GM19328 (cell line): ENCODE data around the gene ATP13A3.

ENCODE experiments used
- ATAC-seq: cut with Tn5 transposase; IDR thresholded peaks from one replicate; pipeline ENCODE4 v1.9.1; 2021; ENCODE audit warnings: mild to moderate bottlenecking, moderate library complexity; ENCODE audit not compliant: unreplicated experiment

ATP13A3 gene

DNA sequence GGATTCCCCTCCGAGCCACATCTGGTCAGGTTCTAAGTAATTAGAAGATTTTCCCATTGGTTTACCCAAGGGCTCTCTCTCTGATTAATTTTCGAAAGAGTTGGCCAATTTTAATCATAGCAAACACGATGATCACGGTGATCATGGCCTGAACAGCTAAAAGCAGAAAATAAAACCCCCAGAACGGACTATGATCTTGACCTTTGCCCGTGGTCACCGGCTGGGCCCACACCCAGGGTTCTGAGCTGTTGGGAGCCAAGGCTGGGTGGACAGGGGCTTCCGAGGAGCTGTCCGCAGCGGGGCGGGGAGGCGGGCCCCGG lies 90.3 kb downstream of the ATP13A3 start:
- no peak for ATAC-seq

- no peak for ATAC-seq
Observed at GRCh38 chr3:194395778-194396538, 90.8 kb downstream of the ATP13A3 start.

GRCh38 chr3:194395212-194395611 lies 91.6 kb downstream of the ATP13A3 start:
- ATAC-seq: no peak

GRCh38 chr3:194392576-194392975 lies 94.2 kb downstream of the ATP13A3 start:
- no peak for ATAC-seq

DNA sequence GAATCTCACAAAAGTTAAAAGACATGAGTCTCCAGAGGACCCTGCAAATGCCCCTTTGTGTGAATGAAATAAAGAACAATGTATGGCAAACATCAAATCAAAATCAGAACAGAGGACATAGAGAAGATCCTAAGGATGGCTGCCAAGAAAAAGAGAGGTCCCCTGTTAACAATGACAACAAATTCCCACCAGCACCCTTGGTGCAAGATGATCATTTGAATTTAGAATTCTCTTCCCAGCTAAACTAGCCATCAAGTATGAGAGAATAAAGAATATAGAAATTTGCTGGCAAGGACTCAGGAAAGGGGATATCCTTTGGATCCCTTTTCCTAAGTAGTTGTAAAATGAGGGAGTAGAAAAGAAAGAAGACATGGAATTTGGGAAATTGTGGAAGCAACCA lies 96.0 kb downstream of the ATP13A3 start:
- ATAC-seq: no peak

GRCh38 chr3:194389269-194389668 lies 97.5 kb downstream of the ATP13A3 start:
- no peak for ATAC-seq

GRCh38 chr3:194387926-194388418 lies 98.8 kb downstream of the ATP13A3 start:
- ATAC-seq: no peak

DNA sequence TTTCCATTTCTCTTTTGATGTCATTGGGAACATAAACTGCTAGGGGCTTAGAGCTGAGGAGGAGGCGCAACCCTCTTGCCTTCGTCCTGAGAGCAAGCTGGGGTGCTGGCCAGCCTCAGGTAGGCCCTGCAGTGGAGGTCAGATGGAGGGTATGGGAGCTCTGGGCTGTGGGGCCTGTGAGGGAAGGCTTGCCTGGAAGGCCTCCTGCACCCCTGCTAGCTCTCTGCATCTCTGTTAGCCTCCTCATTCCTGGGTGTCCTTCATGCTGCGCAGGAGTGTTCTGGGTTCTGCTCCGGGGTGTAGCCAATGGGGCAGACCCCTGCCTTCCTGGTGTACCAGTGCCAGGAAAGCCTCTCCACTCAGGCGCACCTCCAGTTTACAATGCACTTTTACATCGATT lies 99.5 kb downstream of the ATP13A3 start:
- no peak for ATAC-seq

GRCh38 chr3:194386648-194387047 lies 100.2 kb downstream of the ATP13A3 start:
- no peak for ATAC-seq

DNA sequence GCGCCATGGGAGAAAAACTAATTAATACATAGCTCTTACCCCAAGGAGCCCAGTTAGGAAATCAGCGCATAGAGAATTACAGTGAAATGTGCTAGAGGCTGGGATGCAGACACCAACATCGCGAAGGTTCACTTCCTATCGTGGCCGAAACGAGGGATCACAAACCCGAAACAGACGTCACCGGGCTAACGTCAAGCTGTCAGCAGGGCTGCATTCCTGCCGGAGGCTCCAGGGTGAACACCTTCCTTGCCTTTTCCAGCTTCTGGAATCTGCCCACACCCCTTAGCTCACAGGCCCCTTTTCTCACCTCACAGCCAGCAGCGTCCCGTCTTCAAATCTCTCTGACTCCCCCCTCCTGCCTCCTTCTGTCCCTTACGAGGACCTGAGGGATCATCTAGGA lies 100.7 kb downstream of the ATP13A3 start:
- no peak for ATAC-seq

DNA sequence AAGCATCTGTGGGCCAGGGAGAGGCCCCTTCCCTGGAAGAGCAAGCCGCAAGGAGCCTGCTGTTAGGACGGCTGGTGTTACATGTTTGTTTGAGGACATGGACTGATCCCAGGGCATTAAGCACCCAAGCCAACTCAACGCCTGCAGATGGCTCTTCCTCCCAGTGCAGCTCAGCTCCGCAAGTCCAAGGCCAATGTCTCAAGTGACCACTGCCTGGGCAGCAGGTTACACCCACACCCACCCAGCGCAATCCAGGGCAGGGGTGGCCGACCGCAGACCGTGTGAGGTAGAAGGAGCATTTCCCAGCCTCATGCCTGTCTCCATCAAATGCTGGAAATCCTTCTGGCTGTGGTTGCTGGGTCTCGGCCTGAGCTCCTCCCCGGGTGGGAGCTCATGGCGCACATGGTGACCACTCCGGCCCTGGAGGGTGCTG lies 102.2 kb downstream of the ATP13A3 start:
- ATAC-seq: no peak

GRCh38 chr3:194384156-194384555 lies 102.6 kb downstream of the ATP13A3 start:
- ATAC-seq: no peak

DNA sequence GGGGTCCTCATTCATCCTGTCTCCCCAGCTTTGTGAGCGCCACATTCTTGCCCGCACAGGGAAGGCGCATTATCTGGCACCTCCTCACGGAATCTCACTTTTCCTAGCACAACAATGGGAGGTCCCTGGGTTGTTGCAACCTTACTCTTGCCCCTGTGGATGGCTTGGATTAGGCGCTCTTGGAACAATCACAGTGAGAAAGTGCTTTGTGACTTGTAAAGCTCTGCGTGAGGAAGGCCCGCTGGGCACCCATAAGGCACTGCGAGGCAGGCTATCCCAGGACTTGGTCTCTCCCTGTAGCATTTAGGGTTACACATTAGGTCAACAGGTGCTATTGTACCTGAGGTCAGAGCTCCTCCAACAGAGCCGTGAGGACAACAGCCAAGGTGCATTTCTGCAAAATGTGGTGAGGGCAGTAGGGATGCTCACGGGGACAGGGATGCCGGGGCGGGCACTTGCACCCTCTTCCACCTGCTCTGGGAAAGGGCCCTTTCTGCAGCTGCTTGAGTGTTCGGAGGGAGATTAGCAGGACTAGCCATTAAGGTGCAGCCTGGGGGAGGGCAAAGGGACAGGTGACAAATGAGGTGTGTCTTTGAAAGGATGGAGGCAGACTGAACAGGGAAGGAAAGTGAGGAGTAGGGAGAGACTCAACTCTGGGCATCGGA lies 103.4 kb downstream of the ATP13A3 start:
- ATAC-seq: no peak

DNA sequence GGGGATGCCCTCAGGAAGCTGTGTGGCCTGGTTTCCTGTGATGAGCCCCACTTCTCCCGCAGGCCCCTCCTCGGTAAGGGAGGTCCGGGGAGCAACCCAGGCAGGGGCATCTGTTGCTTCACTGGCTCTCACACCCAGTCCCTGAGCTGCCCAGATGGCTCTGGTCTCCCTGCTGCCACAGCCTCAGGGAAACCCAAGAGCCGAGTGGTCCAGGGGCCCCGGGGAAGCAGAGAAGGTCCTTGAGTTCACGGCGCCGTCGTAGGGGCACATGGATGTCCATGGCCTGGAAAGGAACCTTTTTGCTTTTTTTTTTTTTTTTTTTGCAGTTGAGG lies 103.9 kb downstream of the ATP13A3 start:
- no peak for ATAC-seq

GRCh38 chr3:194382196-194382891 lies 104.5 kb downstream of the ATP13A3 start:
- no peak for ATAC-seq

DNA sequence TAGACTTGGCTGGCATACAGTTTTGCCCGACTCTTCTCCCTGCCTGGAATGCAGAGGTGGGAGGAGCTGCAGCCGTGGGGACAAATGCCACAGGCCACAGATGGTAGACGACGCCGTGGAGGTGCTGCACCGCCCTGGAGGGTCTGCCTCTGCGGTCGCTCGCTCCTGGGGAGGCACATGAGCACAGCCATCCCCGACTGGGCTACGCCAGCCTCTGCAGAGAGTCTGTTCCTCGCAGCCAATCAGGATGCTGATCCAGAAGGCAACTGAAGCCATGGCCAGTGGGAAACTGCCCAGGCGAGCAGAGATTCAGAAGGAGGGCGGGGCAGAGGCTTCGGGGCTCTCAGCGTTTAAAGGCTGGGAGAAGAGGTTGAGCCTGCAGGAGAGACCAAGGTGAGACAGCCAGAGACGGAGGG lies 105.3 kb downstream of the ATP13A3 start:
- no peak for ATAC-seq

- ATAC-seq: no peak
Observed at GRCh38 chr3:194380326-194380725, 106.5 kb downstream of the ATP13A3 start.

GRCh38 chr3:194379651-194380050 lies 107.2 kb downstream of the ATP13A3 start:
- no peak for ATAC-seq

GRCh38 chr3:194379231-194379630 lies 107.6 kb downstream of the ATP13A3 start:
- no peak for ATAC-seq

GRCh38 chr3:194377708-194378107 lies 109.1 kb downstream of the ATP13A3 start:
- no peak for ATAC-seq

- no peak for ATAC-seq
Observed at GRCh38 chr3:194376241-194376560, 110.6 kb downstream of the ATP13A3 start.
